Spleen (tissue), 11 donors: Measurements from ENCODE around the gene PIGR. TPM values are rescaled to one million over a fixed set of nuclear protein-coding genes. Genes with fewer than 3 reads are reported as not detected.

Experiments
- DNase-seq: peaks from one replicate; pipeline ENCODE4 v3.0.0-alpha.2; 2020
- H3K27ac ChIP-seq, 8 donors: fragments of 200-600 bp; sonication (generic) in 7 of 8; 1 replicate in 4 of 8; 2 replicates in 4 of 8; pipeline versions ENCODE4 v1.5.0 to v1.8.0; 2016 to 2021; ENCODE audit warnings: inconsistent platforms in 4 of 8, mild to moderate bottlenecking in 4 of 8, moderate library complexity in 1 of 8
- H3K27me3 ChIP-seq, 7 donors: fragments of 200-600 bp; sonication (generic) in 6 of 7; replicated peaks in 1 of 7; 1 replicate in 4 of 7; 2 replicates in 3 of 7; pipeline versions ENCODE4 v1.5.0 to v1.8.0; 2016 to 2021; ENCODE audit warnings: inconsistent platforms in 3 of 7, mild to moderate bottlenecking in 1 of 7
- H3K36me3 ChIP-seq, 6 donors: fragments of 200-600 bp; sonication (generic) in 5 of 6; 1 replicate in 4 of 6; 2 replicates in 2 of 6; pipeline versions ENCODE4 v1.5.0 to v1.8.0; 2016 to 2021; ENCODE audit warnings: inconsistent platforms in 2 of 6
- H3K4me1 ChIP-seq, 6 donors: fragments of 200-600 bp; sonication (generic) in 5 of 6; 1 replicate in 3 of 6; 2 replicates in 3 of 6; pipeline versions ENCODE4 v1.5.0 to v1.8.0; 2016 to 2021; ENCODE audit warnings: inconsistent platforms in 3 of 6
- H3K4me3 ChIP-seq, 8 donors: fragments of 200-600 bp; sonication (generic) in 7 of 8; 1 replicate in 4 of 8; 2 replicates in 4 of 8; pipeline versions ENCODE4 v1.5.0 to v1.8.0; 2016 to 2021; ENCODE audit warnings: inconsistent platforms in 4 of 8, mild to moderate bottlenecking in 4 of 8, moderate library complexity in 2 of 8
- H3K9me3 ChIP-seq, 8 donors: fragments of 200-600 bp; sonication (generic) in 7 of 8; 1 replicate in 4 of 8; 2 replicates in 4 of 8; pipeline versions ENCODE4 v1.5.0 to v1.8.0; 2016 to 2021; ENCODE audit warnings: inconsistent platforms in 4 of 8
- CTCF ChIP-seq, 11 experiments: fragments of 200-600 bp in 7 of 11; fragments of 450-650 bp in 4 of 11; sonication (generic) in 4 of 11; IDR thresholded peaks in 8 of 11; conservative IDR thresholded peaks in 3 of 11; 1 replicate in 7 of 11; 2 replicates in 4 of 11; pipeline versions ENCODE4 v1.4.0 to v1.8.0; 2016 to 2021; ENCODE audit warnings: antibody characterized with exemption in 11 of 11, inconsistent platforms in 4 of 11, mild to moderate bottlenecking in 1 of 11
- POLR2A ChIP-seq, 3 donors: fragments of 450-650 bp; IDR thresholded peaks; one replicate each; pipeline ENCODE4 v1.5.1; 2017; ENCODE audit warnings: antibody characterized with exemption in 3 of 3, mild to moderate bottlenecking in 1 of 3
- POLR2AphosphoS5 ChIP-seq, 3 donors: sonication (generic); formaldehyde crosslinking; IDR thresholded peaks; one replicate each; pipeline ENCODE4 v1.5.1; 2017; ENCODE audit warnings: antibody characterized with exemption in 3 of 3
- WGBS, 5 donors: extraction: QIAGEN DNeasy Blood & Tissue Kit in 3 of 5; methylation state at CpG; one replicate each; pipeline versions ENCODE4 v1.1.5 to v1.1.7; 2013 to 2018; 5-methylcytosine and 5-hydroxymethylcytosine counted together
- intact Hi-C: fragments of 100-400 bp; cut with DNase I; formaldehyde crosslinking; loops from one replicate; pipeline ENCODE4 v1.15.0; 2023; ENCODE audit warnings: low total_unique reads
- polyA plus RNA-seq, 3 donors: library from polyadenylated mRNA; stranded (reverse); fragments of 200-250 nt; gene quantifications; one replicate each; pipeline ENCODE4 v1.2.1, GENCODE V29; 2013
- total RNA-seq, 7 donors: library from RNA; depleted of rRNA in 3 of 7; stranded (reverse); fragments of >200 nt in 3 of 7; fragmentation: NEBNext Ultra II Directional in 4 of 7; extraction: Animal tissue kit (Norgen Biotek cat#: 25700) in 4 of 7; gene quantifications; one replicate each; pipeline versions ENCODE4 v1.1.0 to v1.2.1, GENCODE V29; 2016 to 2021
- donor health status: healthy with polysubstance abuse.
- donor health status: DM: no; HTN: no; CAD: no; lungs with moderate emphysema.
- donor health status: DM: no; HTN: no; CAD: no.
- donor health status: Bipolar disorder and iron deficiency.
- donor health status: healthy.
- donor health status: DM: no; HTN: no; CAD: no.
- donor health status: DM: yes; HTN: yes; CAD: no.

PIGR gene
- total and polyA plus RNA-seq, 10 donors: 0.13 to 1.7 (median 0.89) TPM

DNA sequence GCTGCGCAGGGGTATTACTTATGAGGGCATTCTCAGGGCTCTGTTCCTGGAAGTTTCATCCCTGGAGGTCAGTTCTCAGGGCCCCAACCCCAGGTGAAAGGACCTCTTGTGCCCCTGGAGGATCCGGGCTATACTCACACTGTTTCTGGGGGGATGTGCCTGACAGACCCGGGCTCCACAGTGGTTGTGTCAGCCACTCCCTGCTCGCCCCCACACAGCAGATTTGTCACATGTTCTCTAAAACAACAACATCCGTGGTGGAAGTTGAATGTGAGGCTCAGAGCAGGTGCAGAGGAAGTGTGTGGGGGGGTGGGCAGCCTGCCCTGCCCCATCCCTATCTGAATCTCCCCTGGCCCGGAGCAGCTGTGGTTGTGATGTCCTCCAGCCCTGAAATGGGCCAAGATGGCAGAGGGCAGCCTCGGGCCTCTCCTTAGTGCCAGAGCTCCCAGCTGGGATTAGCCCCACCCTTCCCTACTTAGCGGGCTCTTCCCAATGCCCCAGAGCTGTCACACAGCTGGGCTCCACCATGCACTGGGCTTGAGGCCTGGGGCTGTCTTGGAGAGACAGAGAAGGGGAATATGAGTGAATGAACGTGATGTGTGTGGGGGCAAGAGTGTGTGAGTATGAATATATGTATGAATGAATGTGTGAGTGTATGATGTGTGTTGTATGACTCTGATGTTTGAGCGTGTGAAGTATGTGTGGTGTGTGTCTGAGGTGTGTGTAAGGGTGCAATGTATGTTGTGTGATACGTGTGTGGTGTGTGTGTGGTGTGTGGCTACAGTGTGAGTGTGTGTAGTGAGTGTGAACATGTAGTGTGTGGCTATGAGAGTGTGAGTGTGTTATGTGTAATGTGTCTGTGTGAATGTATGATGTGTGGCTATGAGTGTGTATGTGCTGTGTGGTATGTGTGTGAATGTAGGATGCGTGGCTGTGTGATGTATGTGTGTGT, 23.0 kb downstream of the PIGR start:
- Histone ChIP-seq H3K4me1 (peaks cover 14 to 81% (median 46%) of the 10 kb centered on the region in 6 donors), H3K27ac (peak overlapping the region; percentile 89 to 97 (median 93)), H3K27me3 (no peaks in the 10 kb centered on the region), H3K36me3 (peaks cover 0 to 12% (median 0%) of the 10 kb centered on the region in 6 donors), H3K4me3 (peak overlapping the region in 3 of 8 donors; percentile 16 to 74 (median 53)), H3K9me3 (no peaks in the 10 kb centered on the region)
- WGBS, 5 donors: 37 to 56% (median 43%) methylated on average over 8 to 12 of the region's 12 CpGs
- peak; percentile 95 for DNase-seq
- TF ChIP-seq POLR2AphosphoS5 (IDR thresholded peaks at IDR 0.05): peak; percentile 79 to 95 (median 91)
- TF ChIP-seq POLR2A (IDR thresholded peaks at IDR 0.05): peak; percentile 11 to 79 (median 50)
- TF ChIP-seq CTCF (IDR thresholded peaks at IDR 0.05 in 8 of 11, conservative IDR thresholded peaks at IDR 0.05 in 3 of 11): peak in 3 of 11 experiments; percentile 8 to 25 (median 13)
- intact Hi-C loops: no loop called here

DNA sequence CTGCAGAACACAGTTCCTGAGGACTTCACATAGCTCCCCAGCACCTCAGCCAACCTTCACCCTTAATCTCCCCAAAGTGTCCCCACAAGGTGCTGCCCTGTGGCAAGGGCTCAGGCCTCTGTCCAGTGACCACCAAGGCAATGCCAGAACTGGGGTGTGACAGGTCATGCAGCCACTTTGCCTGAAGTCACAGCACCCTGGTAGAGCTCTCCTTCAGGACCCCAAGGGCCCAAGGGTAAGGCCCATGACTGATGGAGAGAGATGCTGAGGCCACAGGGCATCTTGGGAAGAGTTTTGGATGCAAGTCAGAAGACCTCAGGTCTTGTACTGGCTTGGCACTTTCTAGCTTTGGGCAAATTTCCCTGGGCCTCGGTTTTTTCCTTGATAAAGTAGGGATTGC, 23.7 kb downstream of the PIGR start:
- Histone ChIP-seq H3K27me3 (no peaks in the 10 kb centered on the region), H3K4me3 (peak overlapping the region in 5 of 8 donors; percentile 48 to 74 (median 60)), H3K36me3 (peaks cover 0 to 19% (median 0%) of the 10 kb centered on the region in 6 donors), H3K9me3 (no peaks in the 10 kb centered on the region), H3K4me1 (peaks cover 14 to 81% (median 47%) of the 10 kb centered on the region in 6 donors), H3K27ac (peak overlapping the region; percentile 89 to 97 (median 93))
- DNase-seq: no peak
- no peak for TF ChIP-seq POLR2AphosphoS5 (IDR thresholded peaks at IDR 0.05)
- TF ChIP-seq POLR2A (IDR thresholded peaks at IDR 0.05): no peak
- no peak for TF ChIP-seq CTCF (IDR thresholded peaks at IDR 0.05 in 8 of 11, conservative IDR thresholded peaks at IDR 0.05 in 3 of 11)
- WGBS, 5 donors: 25 to 60% (median 36%) methylated on average over 1 of the region's 1 CpG
- intact Hi-C loops: no loop called here

GRCh38 chr1:206921772-206922265, 24.4 kb downstream of the PIGR start, which contains the start of gene FCMR:
FCMR (minus strand) TSS chr1:206921941; CDS start chr1:206921854, 87 bp downstream.
- peak within 1 kb of the TSS; percentile 40 to 74 (median 50) for H3K4me3 ChIP-seq
- no peak for DNase-seq
- H3K27me3 ChIP-seq: no peaks in the 10 kb centered on the region
- H3K36me3 ChIP-seq: peaks cover 0 to 26% (median 0%) of the 10 kb centered on the region in 6 donors
- TF ChIP-seq CTCF (IDR thresholded peaks at IDR 0.05 in 8 of 11, conservative IDR thresholded peaks at IDR 0.05 in 3 of 11) (no peak), POLR2A (IDR thresholded peaks at IDR 0.05) (peak; percentile 74 to 90 (median 78)), POLR2AphosphoS5 (IDR thresholded peaks at IDR 0.05) (peak in 1 of 3 donors; percentile 97)
- intact Hi-C loops: no loop called here
- H3K27ac ChIP-seq: peak within 1 kb of the TSS; percentile 89 to 97 (median 93)
- H3K4me1 ChIP-seq: peaks cover 14 to 81% (median 51%) of the 10 kb centered on the region in 6 donors
- 13 to 34% (median 19%) methylated on average over 7 of the region's 7 CpGs for WGBS, 5 donors
- no peaks in the 10 kb centered on the region for H3K9me3 ChIP-seq
